T-helper 1 cell treated with Interleukin-12 subunit alpha and Interleukin-12 subunit beta and Interleukin-4 antibody, amounts not matched to agents 30 μg/mL and 1 μg/mL, for 36 hours (primary cell): ENCODE data around the gene GRIFIN.
A peak's percentile ranks its signal among the peaks of the same experiment; 100 is the strongest.
"Not testable (repeated sequence)": the region's sequence is repeated elsewhere in the genome, so short reads cannot be mapped to it uniquely, and the experiment has no call there.

Source experiments
- H3K27ac Mint-ChIP-seq: one replicate; pipeline ENCODE4 v1.8.0; 2021; ENCODE audit warnings: mild to moderate bottlenecking, mixed read lengths
- H3K27me3 Mint-ChIP-seq: one replicate; pipeline ENCODE4 v1.8.0; 2021; ENCODE audit warnings: low read depth, mixed read lengths
- H3K36me3 Mint-ChIP-seq: one replicate; pipeline ENCODE4 v1.8.0; 2021; ENCODE audit warnings: low read depth, mixed read lengths
- H3K4me1 Mint-ChIP-seq: one replicate; pipeline ENCODE4 v1.8.0; 2021; ENCODE audit warnings: low read depth, mixed read lengths
- H3K4me3 Mint-ChIP-seq: one replicate; pipeline ENCODE4 v1.8.0; 2021; ENCODE audit warnings: mild to moderate bottlenecking, moderate library complexity, mixed read lengths
- H3K9me3 Mint-ChIP-seq: one replicate; pipeline ENCODE4 v1.8.0; 2021; ENCODE audit warnings: mixed read lengths

Gene GRIFIN

DNA sequence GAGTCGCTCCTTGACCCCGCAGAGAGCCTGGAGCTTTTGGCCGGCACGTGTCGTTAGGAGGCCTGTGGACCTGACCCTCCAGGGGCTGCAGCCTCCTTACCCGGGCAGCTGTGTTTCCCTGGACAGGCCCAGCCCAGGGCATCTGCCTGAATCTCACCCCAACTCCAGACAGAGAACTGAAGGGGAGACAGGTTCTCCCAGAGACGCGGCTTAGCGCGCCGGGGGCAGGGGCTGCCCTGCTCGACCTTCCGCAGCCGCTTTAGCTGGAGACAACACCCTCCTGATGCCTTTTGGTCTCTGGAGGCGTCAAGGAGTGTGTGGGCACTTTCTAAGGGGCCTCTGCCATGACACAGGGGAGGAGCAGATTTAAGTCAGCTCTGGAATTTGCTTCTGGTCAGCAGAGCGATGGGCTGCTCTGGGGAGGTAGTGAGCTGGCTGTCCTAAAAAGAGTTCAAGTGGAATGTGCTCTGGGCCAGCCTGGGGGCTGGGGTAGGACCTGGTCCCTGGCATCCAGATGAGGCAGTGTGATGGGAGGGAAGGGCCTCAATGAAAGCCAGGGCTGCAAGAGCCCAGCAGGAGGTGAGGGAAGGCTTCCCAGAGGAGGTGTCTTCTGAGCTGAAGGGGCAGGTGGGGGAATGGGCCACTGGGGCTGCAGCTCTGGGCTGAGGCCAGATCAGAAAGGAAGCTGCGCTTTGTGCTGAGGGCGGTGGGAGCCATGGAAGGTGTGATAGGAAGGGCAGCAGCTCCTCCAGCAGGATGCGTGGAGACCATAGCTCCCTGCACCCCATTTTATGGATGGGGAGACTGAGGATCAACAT lies 5.8 kb downstream of the GRIFIN start:
- Mint-ChIP-seq H3K4me1 (peaks cover 2% of the 10 kb centered on the region), H3K36me3 (no peaks in the 10 kb centered on the region), H3K27me3 (peaks cover 19% of the 10 kb centered on the region), H3K27ac (no peak overlapping the region), H3K4me3 (no peak overlapping the region), H3K9me3 (no peaks in the 10 kb centered on the region)

DNA sequence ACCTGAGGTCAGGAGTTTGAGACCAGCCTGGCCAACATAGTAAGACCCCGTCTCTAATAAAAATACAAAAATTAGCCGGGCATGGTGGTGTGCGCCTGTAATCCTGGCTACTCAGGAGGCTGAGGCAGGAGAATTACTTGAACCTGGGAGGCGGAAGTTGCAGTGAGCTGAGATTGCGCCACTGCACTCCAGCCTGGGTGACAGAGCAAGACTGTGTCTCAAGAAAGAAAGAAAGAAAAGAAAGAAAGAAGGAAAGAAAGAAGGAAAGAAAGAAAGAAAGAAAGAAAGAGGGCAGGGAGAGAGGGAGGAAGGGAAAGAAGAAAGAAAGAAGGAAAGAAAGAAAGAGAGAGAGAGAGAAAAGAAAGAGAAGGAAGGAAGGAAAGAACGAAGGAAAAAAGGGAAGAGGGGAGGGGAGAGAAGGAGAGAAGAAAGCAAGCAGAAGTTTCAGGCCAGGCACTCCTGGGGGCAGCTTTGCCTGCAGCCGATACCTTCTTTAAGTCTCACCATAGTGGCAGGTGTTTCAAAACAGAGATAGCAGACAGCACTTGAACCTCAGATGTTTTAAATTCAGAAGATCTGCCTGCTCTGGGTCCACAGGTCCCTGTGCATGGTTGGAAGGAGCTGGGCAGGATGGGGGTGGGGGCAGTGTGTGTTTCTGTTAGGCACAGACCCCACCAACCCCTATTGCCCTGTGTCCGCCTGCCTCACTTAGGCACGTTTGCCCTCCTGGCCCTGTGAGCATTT lies 6.6 kb downstream of the GRIFIN start:
- H3K27ac Mint-ChIP-seq = peak overlapping the region; percentile 47
- H3K36me3 Mint-ChIP-seq, H3K4me3 Mint-ChIP-seq, H3K4me1 Mint-ChIP-seq, H3K9me3 Mint-ChIP-seq: not testable (repeated sequence)
- peaks cover 19% of the 10 kb centered on the region for H3K27me3 Mint-ChIP-seq

DNA sequence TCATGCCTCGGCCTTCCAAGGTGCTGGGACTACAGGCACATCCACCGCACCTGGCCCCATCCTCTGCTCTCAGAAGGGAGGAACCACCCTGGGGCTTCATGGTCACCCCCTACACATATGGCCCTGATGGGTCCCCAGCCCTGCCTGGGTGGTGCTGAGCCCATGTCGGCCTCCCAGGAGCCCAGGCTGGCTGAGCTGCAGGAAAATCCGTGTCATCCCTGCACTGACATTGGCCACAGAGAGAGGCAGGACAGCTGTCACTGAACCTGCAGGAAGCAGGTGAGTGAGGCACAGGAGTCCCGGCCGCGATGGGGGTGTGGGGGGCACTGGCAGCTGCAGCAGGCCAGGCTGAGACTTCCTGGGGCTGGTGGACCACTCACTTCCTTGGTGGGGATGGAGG lies 8.0 kb downstream of the GRIFIN start:
- Mint-ChIP-seq H3K9me3 (no peaks in the 10 kb centered on the region), H3K4me1 (peaks cover 2% of the 10 kb centered on the region), H3K27me3 (peaks cover 19% of the 10 kb centered on the region), H3K27ac (no peak overlapping the region), H3K36me3 (no peaks in the 10 kb centered on the region), H3K4me3 (no peak overlapping the region)

DNA sequence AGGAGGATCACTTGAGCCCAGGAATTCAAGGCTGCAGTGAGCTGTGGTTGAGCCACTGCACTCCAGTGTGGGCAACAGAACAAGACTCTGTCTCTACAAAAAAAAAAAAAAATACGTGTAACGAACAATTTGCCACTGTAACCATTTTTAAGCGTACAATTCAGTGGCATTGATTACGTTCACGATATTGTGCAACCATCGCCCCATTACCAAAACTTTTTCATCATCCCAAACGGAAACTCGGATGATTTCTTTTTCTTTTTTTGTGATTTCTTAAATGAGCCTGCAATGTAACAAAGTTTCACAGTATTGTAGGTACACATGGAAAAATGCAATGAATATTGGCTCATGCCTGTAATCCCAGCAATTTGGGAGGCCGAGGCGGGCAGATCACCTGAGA lies 9.5 kb downstream of the GRIFIN start:
- H3K27ac Mint-ChIP-seq = no peak overlapping the region

DNA sequence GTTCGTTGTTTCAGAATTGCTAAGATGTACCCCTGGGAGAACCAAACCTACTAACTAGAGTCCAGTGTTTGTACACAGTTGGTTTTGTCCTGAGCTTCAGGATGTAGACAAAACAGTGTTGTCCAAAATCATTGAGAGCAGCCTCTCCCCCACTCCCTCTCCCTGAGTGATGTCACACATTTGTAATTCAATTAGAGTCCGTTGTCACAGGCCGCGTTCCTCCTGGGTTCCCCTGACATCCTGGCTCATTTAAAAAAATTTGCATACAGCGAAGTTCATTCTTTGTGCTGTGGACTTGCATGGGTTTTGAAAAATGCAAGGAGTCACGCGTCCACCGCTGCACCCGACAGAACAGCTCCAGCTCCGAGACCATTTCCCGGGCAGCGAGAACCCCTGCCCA lies 10.3 kb downstream of the GRIFIN start:
- Mint-ChIP-seq H3K4me3 (no peak overlapping the region), H3K9me3 (no peaks in the 10 kb centered on the region), H3K4me1 (peaks cover 2% of the 10 kb centered on the region), H3K36me3 (no peaks in the 10 kb centered on the region), H3K27ac (no peak overlapping the region), H3K27me3 (peaks cover 17% of the 10 kb centered on the region)

More for the DNA sequence above, 9.5 kb downstream of the GRIFIN start:
- Mint-ChIP-seq H3K27me3 (peaks cover 19% of the 10 kb centered on the region), H3K4me1 (peaks cover 2% of the 10 kb centered on the region), H3K9me3 (no peaks in the 10 kb centered on the region), H3K4me3 (no peak overlapping the region), H3K36me3 (no peaks in the 10 kb centered on the region)

DNA sequence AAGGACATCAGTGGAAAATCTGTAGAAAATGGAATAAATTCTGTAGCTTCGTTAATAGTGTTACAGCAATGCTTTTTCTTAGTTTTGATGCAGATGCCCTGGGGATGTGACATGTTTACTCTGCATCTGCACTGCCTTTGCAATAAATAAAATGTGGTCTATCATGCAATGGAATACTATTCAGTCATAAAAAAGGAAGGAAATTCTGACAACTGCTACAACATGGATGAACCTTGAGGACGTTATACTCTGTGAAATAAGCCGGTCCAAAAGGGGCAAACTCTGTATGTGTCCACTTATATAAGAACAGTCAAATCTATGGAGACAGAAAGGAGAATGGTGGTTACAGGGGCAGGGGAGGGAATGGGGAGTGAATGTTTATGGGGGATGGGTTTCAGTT lies 13.5 kb downstream of the GRIFIN start:
- Mint-ChIP-seq H3K36me3 (peaks cover under 1% of the 10 kb centered on the region), H3K9me3 (no peaks in the 10 kb centered on the region), H3K27ac (no peak overlapping the region), H3K4me3 (no peak overlapping the region), H3K27me3 (no peaks in the 10 kb centered on the region), H3K4me1 (peaks cover 2% of the 10 kb centered on the region)

DNA sequence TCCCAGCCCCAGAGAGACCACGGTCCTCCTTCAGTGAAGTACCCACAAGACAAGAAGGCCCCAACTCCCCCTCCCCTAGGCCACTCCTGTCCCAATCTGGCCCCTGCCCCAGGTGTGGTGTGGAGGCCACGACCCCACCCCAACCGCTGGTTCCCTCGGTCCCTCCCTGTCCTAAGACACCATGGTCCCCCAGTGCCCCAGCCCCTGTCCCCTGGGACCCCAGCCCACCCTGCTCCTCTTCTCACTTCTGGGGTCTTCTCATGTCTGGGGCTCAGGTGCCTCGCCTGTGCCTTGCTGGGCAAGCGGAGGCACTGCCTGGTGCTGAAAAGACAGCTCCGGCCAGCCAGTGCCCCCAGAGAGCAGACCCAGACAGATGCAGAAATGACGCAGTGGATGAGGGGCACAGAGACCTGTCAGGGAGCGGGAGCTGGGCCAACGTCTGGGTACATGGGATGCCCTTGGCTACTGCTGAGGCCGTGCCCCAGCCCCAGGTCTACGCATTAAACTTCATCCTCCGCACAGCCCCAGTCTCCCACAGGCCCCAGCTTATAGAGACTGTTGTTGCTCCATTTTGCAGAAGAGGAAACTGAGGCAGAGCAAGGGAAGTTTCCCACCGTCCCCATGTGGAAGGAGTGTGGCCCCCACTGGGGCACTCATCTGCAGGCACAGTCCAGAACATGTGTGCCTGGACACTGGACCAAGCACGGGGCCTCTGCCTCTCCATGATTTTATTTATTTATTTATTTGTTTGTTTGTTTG lies 14.8 kb downstream of the GRIFIN start:
- H3K9me3 Mint-ChIP-seq = no peaks in the 10 kb centered on the region

DNA sequence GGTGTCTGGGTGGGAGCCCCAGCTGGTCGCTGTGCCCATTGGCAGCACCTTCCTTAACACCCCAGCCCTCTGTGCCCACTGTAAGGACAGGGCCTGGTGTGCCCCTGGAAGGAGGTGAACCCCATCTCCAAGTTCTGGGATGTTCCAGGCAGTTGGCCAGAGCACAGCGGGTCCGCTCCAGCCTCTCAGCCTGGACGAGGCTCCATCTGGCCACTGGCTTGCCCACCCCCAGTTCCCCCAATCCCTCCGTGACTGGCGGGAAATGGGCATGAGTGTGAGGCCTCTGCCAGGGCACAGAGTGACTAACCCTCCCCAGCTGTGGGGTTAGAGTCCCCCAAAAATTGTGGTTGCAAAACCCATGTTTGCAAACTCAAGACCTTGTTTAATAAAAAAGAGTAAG lies 15.6 kb downstream of the GRIFIN start:
- no peak overlapping the region for H3K27ac Mint-ChIP-seq
- peaks cover 4% of the 10 kb centered on the region for H3K4me1 Mint-ChIP-seq
- peaks cover 2% of the 10 kb centered on the region for H3K36me3 Mint-ChIP-seq
- H3K4me3 Mint-ChIP-seq = no peak overlapping the region
- H3K27me3 Mint-ChIP-seq = peaks cover 6% of the 10 kb centered on the region
- no peaks in the 10 kb centered on the region for H3K9me3 Mint-ChIP-seq

More for the DNA sequence above, 14.8 kb downstream of the GRIFIN start:
- H3K4me3 Mint-ChIP-seq = no peak overlapping the region
- H3K27ac Mint-ChIP-seq = no peak overlapping the region
- peaks cover 2% of the 10 kb centered on the region for H3K36me3 Mint-ChIP-seq
- peaks cover 4% of the 10 kb centered on the region for H3K4me1 Mint-ChIP-seq
- H3K27me3 Mint-ChIP-seq = peaks cover 4% of the 10 kb centered on the region

DNA sequence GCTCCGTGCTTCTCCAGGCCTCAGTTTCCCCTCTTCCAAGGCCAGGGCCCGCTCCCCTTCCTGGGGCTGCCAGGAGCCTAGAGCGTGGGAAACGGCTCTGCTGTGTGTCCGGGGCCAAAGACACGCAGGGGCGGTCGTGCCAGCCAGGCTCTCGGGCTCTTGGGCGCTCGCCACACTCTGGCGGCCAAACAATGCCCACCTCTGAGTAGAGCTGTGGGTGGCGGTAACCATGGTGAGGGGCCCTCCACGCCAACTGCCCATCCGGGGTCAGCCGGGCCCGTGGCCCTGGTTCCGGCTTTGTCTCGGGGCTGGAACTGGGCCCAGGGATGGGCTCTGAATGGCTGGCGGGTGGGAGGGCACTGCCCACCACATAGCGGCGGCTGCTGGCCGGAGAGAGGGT lies 16.0 kb downstream of the GRIFIN start:
- Mint-ChIP-seq H3K27ac (no peak overlapping the region), H3K9me3 (no peaks in the 10 kb centered on the region), H3K27me3 (peaks cover 6% of the 10 kb centered on the region), H3K4me1 (peaks cover 4% of the 10 kb centered on the region), H3K4me3 (no peak overlapping the region), H3K36me3 (peaks cover 2% of the 10 kb centered on the region)

DNA sequence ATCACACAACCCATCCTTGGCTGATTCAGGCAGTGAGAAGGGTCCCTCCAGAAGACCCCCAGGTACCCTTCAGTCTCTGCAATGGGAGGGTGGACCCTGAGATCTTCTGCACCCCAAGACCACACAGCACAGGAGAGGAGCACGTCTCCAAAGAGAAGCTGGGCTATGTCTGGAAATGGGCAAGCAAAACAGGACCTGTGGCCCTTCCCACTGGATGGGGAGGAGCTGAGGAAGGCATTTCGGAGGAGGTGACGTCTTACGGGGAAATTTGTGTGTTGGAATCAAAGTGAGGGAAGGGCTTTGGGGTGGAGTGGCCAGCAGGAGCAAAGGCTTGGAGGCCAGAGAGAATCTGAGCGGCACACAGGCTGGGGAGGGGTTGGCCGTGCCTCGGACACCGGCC lies 16.5 kb downstream of the GRIFIN start:
- H3K9me3 Mint-ChIP-seq = no peaks in the 10 kb centered on the region
- H3K4me3 Mint-ChIP-seq = no peak overlapping the region
- peaks cover 4% of the 10 kb centered on the region for H3K4me1 Mint-ChIP-seq
- peaks cover 2% of the 10 kb centered on the region for H3K36me3 Mint-ChIP-seq
- H3K27me3 Mint-ChIP-seq = peaks cover 6% of the 10 kb centered on the region
- no peak overlapping the region for H3K27ac Mint-ChIP-seq

DNA sequence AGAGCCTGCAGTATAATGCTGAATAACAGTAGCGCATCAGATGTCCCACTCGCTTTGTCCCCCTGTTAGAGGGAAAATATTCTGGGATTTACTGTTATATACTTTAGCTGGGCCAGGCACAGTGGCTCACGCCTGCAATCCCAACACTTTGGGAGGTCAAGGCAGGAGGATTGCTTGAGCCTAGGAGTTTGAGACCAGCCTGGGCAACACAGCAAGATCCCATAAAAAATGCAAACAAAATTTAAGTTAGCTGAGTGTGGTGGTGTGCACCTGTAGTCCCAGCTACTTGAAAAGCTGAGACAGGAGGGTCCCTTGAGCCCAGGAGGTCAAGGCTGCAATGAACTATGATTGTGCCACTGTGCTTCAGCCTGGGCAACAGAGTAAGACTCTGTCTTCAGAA lies 22.3 kb downstream of the GRIFIN start:
- H3K4me3 Mint-ChIP-seq, H3K36me3 Mint-ChIP-seq, H3K4me1 Mint-ChIP-seq, H3K9me3 Mint-ChIP-seq, H3K27ac Mint-ChIP-seq: not testable (repeated sequence)
- peaks cover 10% of the 10 kb centered on the region for H3K27me3 Mint-ChIP-seq

DNA sequence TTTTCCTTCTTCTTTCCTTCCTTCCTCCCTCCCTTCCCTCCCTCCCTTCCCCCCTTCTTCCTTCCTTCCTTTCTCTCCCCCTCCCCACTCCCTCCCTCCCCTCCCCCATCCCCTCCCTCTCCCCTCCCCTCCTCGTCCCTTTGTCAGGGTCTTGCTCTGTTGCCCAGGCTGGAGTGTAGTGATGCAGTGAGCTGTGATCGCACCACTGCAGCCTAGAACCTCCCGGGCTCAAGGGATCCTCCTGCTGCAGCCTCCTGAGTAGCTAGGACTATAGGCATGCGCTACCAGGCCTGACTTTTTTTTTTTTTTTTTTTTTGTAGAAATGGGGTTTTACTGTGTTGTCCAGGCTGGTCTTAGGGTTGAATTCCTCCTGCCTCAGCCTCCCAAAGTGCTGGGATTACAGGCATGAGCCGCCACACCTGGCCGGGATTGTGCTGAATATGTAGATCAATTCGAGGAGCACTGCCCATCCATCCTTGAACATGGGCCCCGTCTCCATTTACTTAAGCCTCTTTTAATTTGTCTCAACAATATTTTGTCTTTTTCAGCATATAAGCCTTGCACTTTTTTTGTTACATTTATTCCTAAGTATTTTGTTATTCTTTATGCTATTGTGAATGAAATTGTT lies 23.4 kb downstream of the GRIFIN start:
- Mint-ChIP-seq H3K4me3 (no peak overlapping the region), H3K27ac (no peak overlapping the region), H3K27me3 (peaks cover 10% of the 10 kb centered on the region), H3K9me3 (no peaks in the 10 kb centered on the region), H3K4me1 (peaks cover 5% of the 10 kb centered on the region), H3K36me3 (peaks cover 1% of the 10 kb centered on the region)

DNA sequence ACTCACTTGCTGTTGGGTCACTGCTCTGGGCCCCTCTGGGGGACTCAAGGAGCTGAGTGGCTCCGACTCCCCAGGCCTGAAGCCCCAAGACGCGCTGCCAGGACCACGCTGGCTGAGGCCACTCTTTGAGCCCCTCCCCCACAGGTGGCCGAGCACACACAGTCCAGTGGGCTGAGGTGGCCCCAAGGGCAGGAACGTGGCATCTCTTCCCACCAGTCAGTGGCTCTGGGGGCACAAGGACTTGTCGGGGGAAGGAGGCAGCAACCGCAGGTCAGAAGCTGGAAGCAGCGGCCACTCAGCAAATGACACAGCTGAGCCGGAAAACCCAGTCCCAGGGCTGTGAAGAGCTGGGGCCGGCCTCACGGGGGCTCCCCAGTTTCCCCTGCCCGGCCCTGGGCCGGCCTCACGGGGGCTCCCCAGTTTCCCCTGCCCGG lies 24.1 kb downstream of the GRIFIN start:
- no peak overlapping the region for H3K27ac Mint-ChIP-seq

More for the DNA sequence above, 24.1 kb downstream of the GRIFIN start:
- Mint-ChIP-seq H3K4me1 (peaks cover 5% of the 10 kb centered on the region), H3K9me3 (no peaks in the 10 kb centered on the region), H3K27me3 (peaks cover 10% of the 10 kb centered on the region), H3K4me3 (no peak overlapping the region), H3K36me3 (no peaks in the 10 kb centered on the region)
